Thoracic aorta (tissue), 2 donors: ENCODE measurements around the gene TNRC6C. TPM values are rescaled to one million over a fixed set of nuclear protein-coding genes. Genes with fewer than 3 reads are reported as not detected.
A peak's percentile ranks its signal among the peaks of the same experiment; 100 is the strongest.

ENCODE experiments used
- ATAC-seq: fragments of 150-250 bp; one replicate; pipeline ENCODE4 v1.8.0; 2017; ENCODE audit warnings: low read depth; ENCODE audit not compliant: insufficient number of reproducible peaks, low FRiP score
- DNase-seq: peaks from one replicate; pipeline ENCODE4 v3.0.0-alpha.2; 2020; ENCODE audit warnings: low spot score
- H3K27ac ChIP-seq, 2 donors: fragments of 200-600 bp; sonication (generic); 1 replicate in 1 of 2; 2 replicates in 1 of 2; pipeline ENCODE4 v1.5.1; 2016; ENCODE audit warnings: mild to moderate bottlenecking in 2 of 2, moderate library complexity in 2 of 2
- H3K27me3 ChIP-seq: fragments of 200-600 bp; sonication (generic); replicated peaks from 2 replicates; pipeline ENCODE4 v1.6.0; 2016; ENCODE audit warnings: mild to moderate bottlenecking; ENCODE audit not compliant: insufficient read depth
- H3K36me3 ChIP-seq: fragments of 200-600 bp; sonication (generic); one replicate; pipeline ENCODE4 v1.5.1; 2016
- H3K4me1 ChIP-seq, 2 donors: fragments of 200-600 bp; sonication (generic); 1 replicate in 1 of 2; 2 replicates in 1 of 2; pipeline versions ENCODE4 v1.5.1 to v1.6.0; 2016; ENCODE audit warnings: low read depth in 2 of 2, mild to moderate bottlenecking in 1 of 2; ENCODE audit not compliant: control insufficient read depth in 1 of 2
- H3K4me3 ChIP-seq: fragments of 200-600 bp; sonication (generic); 2 replicates; pipeline ENCODE4 v1.5.1; 2016; ENCODE audit warnings: mild to moderate bottlenecking
- H3K9me3 ChIP-seq: fragments of 200-600 bp; sonication (generic); 2 replicates; pipeline ENCODE4 v1.5.1; 2016
- CTCF ChIP-seq: fragments of 200-600 bp; sonication (generic); IDR thresholded peaks from one replicate; pipeline ENCODE4 v1.5.1; 2019; ENCODE audit warnings: antibody characterized with exemption
- total RNA-seq, 2 donors: library from RNA; depleted of rRNA; stranded (reverse); fragments of >200 nt; gene quantifications; one replicate each; pipeline versions ENCODE4 v1.1.0 to v1.2.3, GENCODE V29; 2016

TNRC6C gene
- total RNA-seq, 2 donors from 2014 or later = 27.8 to 41.1 TPM

- no peak for ATAC-seq
- no peak overlapping the region for H3K27ac ChIP-seq
- TF ChIP-seq CTCF = no peak
- DNase-seq = no peak
- H3K9me3 ChIP-seq = no peaks in the 10 kb centered on the region
- H3K4me1 ChIP-seq = no peaks in the 10 kb centered on the region
- peaks cover 46% of the 10 kb centered on the region for H3K36me3 ChIP-seq
- H3K27me3 ChIP-seq = no peaks in the 10 kb centered on the region
- no peak overlapping the region for H3K4me3 ChIP-seq
These were observed 128.2 kb downstream of the TNRC6C start for GRCh38 chr17:78086740-78087139.

GRCh38 chr17:78088529-78088928 is 130.0 kb downstream of the TNRC6C start:
- H3K9me3 ChIP-seq = no peaks in the 10 kb centered on the region
- ATAC-seq (no peak), DNase-seq (no peak)
- no peak for TF ChIP-seq CTCF
- H3K4me1 ChIP-seq = no peaks in the 10 kb centered on the region
- H3K36me3 ChIP-seq = peaks cover 57% of the 10 kb centered on the region
- H3K27me3 ChIP-seq = no peaks in the 10 kb centered on the region
- no peak overlapping the region for H3K4me3 ChIP-seq
- H3K27ac ChIP-seq = no peak overlapping the region

- no peak for TF ChIP-seq CTCF
- Histone ChIP-seq H3K27me3 (no peaks in the 10 kb centered on the region), H3K27ac (no peak overlapping the region), H3K36me3 (peaks cover 69% of the 10 kb centered on the region), H3K9me3 (no peaks in the 10 kb centered on the region), H3K4me3 (no peak overlapping the region), H3K4me1 (no peaks in the 10 kb centered on the region)
- DNase-seq (no peak), ATAC-seq (peak; percentile 10)
These were observed 131.2 kb downstream of the TNRC6C start for GRCh38 chr17:78089576-78090281.

- no peak overlapping the region for H3K27ac ChIP-seq
- no peak for TF ChIP-seq CTCF
- H3K4me3 ChIP-seq = no peak overlapping the region
- H3K9me3 ChIP-seq = no peaks in the 10 kb centered on the region
- DNase-seq (no peak), ATAC-seq (no peak)
- no peaks in the 10 kb centered on the region for H3K4me1 ChIP-seq
- peaks cover 75% of the 10 kb centered on the region for H3K36me3 ChIP-seq
- no peaks in the 10 kb centered on the region for H3K27me3 ChIP-seq
These were observed 134.4 kb downstream of the TNRC6C start for GRCh38 chr17:78092794-78093324.

- H3K36me3 ChIP-seq = peaks cover 86% of the 10 kb centered on the region
- no peak for TF ChIP-seq CTCF
- ATAC-seq = no peak
These were observed 136.5 kb downstream of the TNRC6C start for GRCh38 chr17:78095035-78095434.

More at GRCh38 chr17:78095035-78095434, 136.5 kb downstream of the TNRC6C start:
- no peaks in the 10 kb centered on the region for H3K4me1 ChIP-seq
- no peak for DNase-seq
- no peaks in the 10 kb centered on the region for H3K9me3 ChIP-seq
- H3K4me3 ChIP-seq = no peak overlapping the region
- no peaks in the 10 kb centered on the region for H3K27me3 ChIP-seq
- H3K27ac ChIP-seq = no peak overlapping the region
